B cell (primary cell): Measurements from ENCODE around the gene ZNF597. TPM values are rescaled to one million over a fixed set of nuclear protein-coding genes. Genes with fewer than 3 reads are reported as not detected.
A peak's percentile ranks its signal among the peaks of the same experiment; 100 is the strongest.

Experiments used
- ATAC-seq: fragments of 200-7000 bp; cut with Tn5 transposase; one replicate; pipeline ENCODE4 v1.10.0; 2021; ENCODE audit warnings: low read depth, mild to moderate bottlenecking, moderate number of reproducible peaks, moderate library complexity
- CTCF ChIA-PET: fragments of 350-600 bp; sonication (Branson Sonifier 250); formaldehyde crosslinking; loops from one replicate; lab custom pipeline; 2021; ENCODE audit warnings: antibody characterized with exemption, inconsistent platforms; lab: Charles Lee
- POLR2A ChIA-PET: fragments of 350-600 bp; sonication (Branson Sonifier 250); formaldehyde crosslinking; loops from one replicate; lab custom pipeline; 2021; ENCODE audit warnings: antibody characterized with exemption; lab: Charles Lee
- DNase-seq: peaks from one replicate; pipeline ENCODE4 v3.0.0; 2013
- H2AFZ ChIP-seq: 2 replicates; pipeline ENCODE4 v1.6.1; 2012; ENCODE audit warnings: mild to moderate bottlenecking, low read depth, low read length; ENCODE audit not compliant: insufficient read depth, poor library complexity, severe bottlenecking
- H3K27ac ChIP-seq, 2 donors: 1 replicate in 1 of 2; 2 replicates in 1 of 2; pipeline ENCODE4 v1.5.1; 2012 to 2013; ENCODE audit warnings: low read length in 2 of 2, mild to moderate bottlenecking in 2 of 2, moderate library complexity in 1 of 2
- H3K27me3 ChIP-seq, 4 experiments: fragments of 200-600 bp in 1 of 4; sonication (generic) in 1 of 4; replicated peaks in 1 of 4; 1 replicate in 2 of 4; 2 replicates in 2 of 4; pipeline versions ENCODE4 v1.6.1 to v1.7.0; 2013 to 2016; ENCODE audit warnings: low read length in 3 of 4, mild to moderate bottlenecking in 2 of 4, mixed read lengths in 1 of 4, moderate library complexity in 1 of 4; ENCODE audit not compliant: insufficient read depth in 4 of 4, control insufficient read depth in 3 of 4; ENCODE audit errors: control extremely low read depth in 1 of 4
- H3K36me3 ChIP-seq, 2 experiments: replicated peaks in 1 of 2; 1 replicate in 1 of 2; 2 replicates in 1 of 2; pipeline versions ENCODE4 v1.6.1 to v1.7.1; 2013; ENCODE audit warnings: low read length in 1 of 2; ENCODE audit not compliant: insufficient read depth in 2 of 2, control insufficient read depth in 1 of 2; ENCODE audit errors: control extremely low read depth in 1 of 2, extremely low read depth in 1 of 2
- H3K4me1 ChIP-seq, 2 donors: fragments of 200-600 bp in 1 of 2; sonication (generic) in 1 of 2; 1 replicate in 1 of 2; 2 replicates in 1 of 2; pipeline versions ENCODE4 v1.5.1 to v1.6.1; 2013 to 2017; ENCODE audit warnings: low read length in 2 of 2; ENCODE audit not compliant: control insufficient read depth in 2 of 2, insufficient read depth in 2 of 2
- H3K4me2 ChIP-seq: replicated peaks from 2 replicates; pipeline ENCODE3; 2012; ENCODE audit warnings: mild to moderate bottlenecking, low read depth, low read length; ENCODE audit not compliant: poor library complexity, severe bottlenecking
- H3K4me3 ChIP-seq, 5 experiments: fragments of 200-600 bp in 1 of 5; sonication (generic) in 1 of 5; 1 replicate in 3 of 5; 2 replicates in 2 of 5; pipeline versions ENCODE4 v1.5.1 to v1.7.0; 2011 to 2016; ENCODE audit warnings: low read length in 4 of 5, mild to moderate bottlenecking in 4 of 5, low read depth in 2 of 5, control low read depth in 1 of 5, moderate library complexity in 1 of 5; ENCODE audit not compliant: insufficient read depth in 1 of 5; ENCODE audit errors: control extremely low read depth in 1 of 5, extremely low read depth in 1 of 5
- H3K79me2 ChIP-seq: fragments of 200-600 bp; sonication (generic); one replicate; pipeline ENCODE4 v1.6.0; 2016; ENCODE audit warnings: low read length; ENCODE audit not compliant: control insufficient read depth, insufficient read depth
- H3K9ac ChIP-seq: fragments of 200-600 bp; sonication (generic); 2 replicates; pipeline ENCODE4 v1.6.1; 2017; ENCODE audit warnings: mild to moderate bottlenecking, low read length, moderate library complexity
- H3K9me3 ChIP-seq, 3 donors: one replicate each; pipeline versions ENCODE4 v1.6.1 to v1.7.1; 2013; ENCODE audit warnings: low read length in 2 of 3; ENCODE audit not compliant: control insufficient read depth in 2 of 3, insufficient read depth in 1 of 3; ENCODE audit errors: control extremely low read depth in 1 of 3
- H4K20me1 ChIP-seq: 2 replicates; pipeline ENCODE4 v1.6.0; 2012; ENCODE audit warnings: mild to moderate bottlenecking, low read length; ENCODE audit not compliant: insufficient read depth, control insufficient read depth, poor library complexity, severe bottlenecking
- H3K27ac Mint-ChIP-seq: one replicate; pipeline ENCODE4 v1.8.0; 2021; ENCODE audit warnings: mixed read lengths
- H3K27me3 Mint-ChIP-seq: one replicate; pipeline ENCODE4 v1.8.0; 2021; ENCODE audit warnings: mixed read lengths
- H3K4me1 Mint-ChIP-seq: one replicate; pipeline ENCODE4 v1.8.0; 2021; ENCODE audit warnings: mixed read lengths
- H3K4me3 Mint-ChIP-seq: one replicate; pipeline ENCODE4 v1.8.0; 2021; ENCODE audit warnings: mixed read lengths
- H3K9me3 Mint-ChIP-seq: one replicate; pipeline ENCODE4 v1.8.0; 2022; ENCODE audit warnings: mixed read lengths; ENCODE audit not compliant: insufficient read depth
- EZH2 ChIP-seq: IDR thresholded peaks from 2 replicates; pipeline ENCODE4 v1.6.1; 2012; ENCODE audit warnings: borderline replicate concordance, low read depth, mild to moderate bottlenecking, moderate library complexity, low read length; ENCODE audit not compliant: insufficient read depth, poor library complexity, severe bottlenecking
- WGBS: methylation state at CpG from one replicate; pipeline ENCODE4 v1.1.5; 2013; ENCODE audit warnings: missing lambda C conversion rate; ENCODE audit not compliant: insufficient coverage; 5-methylcytosine and 5-hydroxymethylcytosine counted together
- intact Hi-C: fragments of 100-400 bp; cut with micrococcal nuclease; formaldehyde crosslinking; loops from one replicate; pipeline ENCODE4 v1.10.0; 2022
- polyA plus RNA-seq: library from polyadenylated mRNA; depleted of rRNA; stranded (reverse); fragments of >200 nt; gene quantifications from 2 replicates; pipeline ENCODE4 v1.2.3, GENCODE V29; 2012
- total RNA-seq, 2 donors: library from RNA; stranded (reverse); fragments of 120-200 nt in 1 of 2; gene quantifications; 1 replicate in 1 of 2; 2 replicates in 1 of 2; pipeline versions ENCODE4 v1.2.3 to v1.2.4, GENCODE V29; 2013 to 2022
- TF ChIP-seq, protein P1 (sequence below): fragments of 200-600 bp; IDR thresholded peaks from one replicate; pipeline ENCODE4 v1.8.0; 2022; ENCODE audit warnings: antibody characterized with exemption, mild to moderate bottlenecking

ZNF597 gene
- total and polyA plus RNA-seq, 2 donors (not counting 1 experiment from before 2014, with no cell fraction given) = 1.3 to 5.0 TPM

DNA sequence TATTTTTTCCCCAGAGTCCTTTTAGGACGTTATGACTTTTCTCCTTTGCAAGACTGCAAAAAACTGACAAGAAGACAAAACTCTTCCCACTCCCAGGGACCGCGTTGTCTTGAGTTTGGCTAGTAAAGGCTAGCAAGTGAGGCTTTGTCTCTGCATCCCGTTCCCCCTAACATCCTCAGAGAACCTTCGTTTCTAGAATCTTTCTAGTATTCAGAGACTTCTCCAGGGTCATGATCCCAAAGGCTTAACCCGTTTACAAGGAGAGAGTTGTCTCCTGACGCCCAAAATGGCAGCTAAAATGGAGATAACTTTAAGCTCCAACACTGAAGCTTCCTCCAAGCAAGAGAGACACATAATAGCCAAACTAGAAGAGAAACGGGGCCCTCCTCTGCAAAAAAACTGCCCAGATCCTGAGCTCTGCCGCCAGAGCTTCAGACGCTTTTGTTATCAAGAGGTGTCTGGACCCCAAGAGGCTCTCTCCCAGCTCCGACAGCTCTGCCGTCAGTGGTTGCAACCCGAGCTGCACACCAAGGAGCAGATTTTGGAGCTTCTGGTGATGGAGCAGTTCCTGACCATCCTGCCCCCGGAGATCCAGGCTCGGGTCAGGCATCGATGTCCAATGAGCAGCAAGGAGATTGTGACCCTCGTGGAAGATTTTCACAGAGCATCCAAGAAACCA is 41.4 kb downstream of the ZNF597 start:
- no peaks in the 10 kb centered on the region for H4K20me1 ChIP-seq
- Mint-ChIP-seq H3K4me1 (peaks cover 43% of the 10 kb centered on the region), H3K4me3 (peak overlapping the region; percentile 98), H3K9me3 (peaks cover 7% of the 10 kb centered on the region), H3K27me3 (no peaks in the 10 kb centered on the region), H3K27ac (peak overlapping the region; percentile 84)
- peaks cover 67% of the 10 kb centered on the region for H3K79me2 ChIP-seq
- ChIA-PET POLR2A (interaction anchor here (0.7 to 1.8 kb wide), 7 partner anchors 37 to 266 kb away, joined by 3 to 13 read pairs (median 8); partner anchors contain the start of genes NAA60, ZNF263 and ZNF597), CTCF (interaction anchor here (1.2 to 1.7 kb wide), 3 partner anchors 8 to 57 kb away, joined by 6 to 7 read pairs (median 7); no protein-coding TSS in a partner anchor)
- peak overlapping the region; percentile 81 for H3K4me2 ChIP-seq
- H3K9me3 ChIP-seq = peaks cover 9 to 20% (median 18%) of the 10 kb centered on the region in 3 donors
- peaks cover 11 to 23% of the 10 kb centered on the region in 2 donors for H3K4me1 ChIP-seq
- peak overlapping the region; percentile 92 for H3K9ac ChIP-seq
- no peak for TF ChIP-seq EZH2
- TF ChIP-seq, protein P1, sequence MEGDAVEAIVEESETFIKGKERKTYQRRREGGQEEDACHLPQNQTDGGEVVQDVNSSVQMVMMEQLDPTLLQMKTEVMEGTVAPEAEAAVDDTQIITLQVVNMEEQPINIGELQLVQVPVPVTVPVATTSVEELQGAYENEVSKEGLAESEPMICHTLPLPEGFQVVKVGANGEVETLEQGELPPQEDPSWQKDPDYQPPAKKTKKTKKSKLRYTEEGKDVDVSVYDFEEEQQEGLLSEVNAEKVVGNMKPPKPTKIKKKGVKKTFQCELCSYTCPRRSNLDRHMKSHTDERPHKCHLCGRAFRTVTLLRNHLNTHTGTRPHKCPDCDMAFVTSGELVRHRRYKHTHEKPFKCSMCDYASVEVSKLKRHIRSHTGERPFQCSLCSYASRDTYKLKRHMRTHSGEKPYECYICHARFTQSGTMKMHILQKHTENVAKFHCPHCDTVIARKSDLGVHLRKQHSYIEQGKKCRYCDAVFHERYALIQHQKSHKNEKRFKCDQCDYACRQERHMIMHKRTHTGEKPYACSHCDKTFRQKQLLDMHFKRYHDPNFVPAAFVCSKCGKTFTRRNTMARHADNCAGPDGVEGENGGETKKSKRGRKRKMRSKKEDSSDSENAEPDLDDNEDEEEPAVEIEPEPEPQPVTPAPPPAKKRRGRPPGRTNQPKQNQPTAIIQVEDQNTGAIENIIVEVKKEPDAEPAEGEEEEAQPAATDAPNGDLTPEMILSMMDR = no peak
- H3K27me3 ChIP-seq = no peaks in the 10 kb centered on the region
- peak overlapping the region; percentile 13 to 80 for H3K27ac ChIP-seq
- WGBS = 69% methylated on average over 13 of the region's 17 CpGs
- H2AFZ ChIP-seq = peak overlapping the region; percentile 93
- H3K36me3 ChIP-seq = peaks cover 11 to 37% of the 10 kb centered on the region in 2 experiments
- ATAC-seq (no peak), DNase-seq (no peak)
- intact Hi-C loops = loop anchor here (1.0 to 5.0 kb wide), 8 partner anchors 41 to 380 kb away; partner anchors contain the start of genes HCFC1R1, NAA60, THOC6 and TIGD7
- H3K4me3 ChIP-seq = peak overlapping the region; percentile 50 to 80 (median 74)
